T1000 (cell line): ENCODE data around the gene KDR.

Source experiments
- DNase-seq: peaks from one replicate; lab custom pipeline; 2025; ENCODE audit warnings: mixed read lengths; lab: John Stamatoyannopoulos, UW

Gene KDR

DNA sequence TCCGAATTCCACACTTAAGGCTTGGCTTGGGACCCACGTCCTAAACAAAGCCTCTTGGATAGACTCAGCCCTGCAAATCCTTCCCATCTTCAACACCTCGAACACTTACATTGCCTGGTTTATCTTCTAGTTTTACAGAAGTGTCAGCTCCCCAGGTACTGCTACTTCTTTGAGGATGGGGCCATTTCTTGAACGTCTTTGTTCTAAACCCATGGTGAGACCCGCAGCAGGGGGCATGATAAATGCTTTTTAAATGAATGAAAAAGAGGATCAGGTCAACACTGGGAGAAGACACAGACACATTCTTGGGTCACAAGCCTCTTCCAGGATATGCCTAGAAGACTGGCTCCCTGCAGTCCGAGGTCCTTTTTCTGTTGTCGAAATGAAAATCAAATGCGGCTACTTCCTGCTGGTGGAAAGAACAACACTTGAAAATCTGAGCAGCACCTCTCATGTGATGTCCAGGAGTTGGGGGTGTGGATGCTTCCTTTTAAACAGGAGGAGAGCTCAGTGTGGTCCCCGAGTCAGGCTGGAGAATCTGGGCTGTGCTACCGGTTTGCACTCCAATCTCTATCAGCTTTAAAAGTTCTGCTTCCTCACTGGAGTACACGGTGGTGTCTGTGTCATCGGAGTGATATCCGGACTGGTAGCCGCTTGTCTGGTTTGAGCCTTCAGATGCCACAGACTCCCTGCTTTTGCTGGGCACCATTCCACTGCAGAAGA, 45.8 kb downstream of the KDR start:
- DNase-seq = no peak

DNA sequence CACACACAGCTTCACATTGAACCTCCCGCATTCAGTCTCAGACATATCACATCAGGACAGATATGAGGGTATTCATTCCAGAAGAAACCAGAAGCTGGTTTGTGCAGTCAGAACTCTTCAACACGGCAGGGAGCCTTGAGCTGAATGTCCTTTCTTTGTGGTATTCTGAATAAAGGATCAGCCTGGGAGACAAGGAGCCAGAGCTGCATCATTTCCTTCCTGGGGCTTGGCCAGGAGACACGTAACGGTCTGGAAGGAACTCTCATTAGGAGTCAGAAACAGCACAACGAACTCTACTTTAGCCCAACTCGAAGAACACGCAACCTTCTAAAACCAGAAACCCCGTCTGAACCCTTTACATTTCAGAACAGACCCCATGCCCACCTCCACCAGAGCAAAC, 46.4 kb downstream of the KDR start:
- DNase-seq = no peak

DNA sequence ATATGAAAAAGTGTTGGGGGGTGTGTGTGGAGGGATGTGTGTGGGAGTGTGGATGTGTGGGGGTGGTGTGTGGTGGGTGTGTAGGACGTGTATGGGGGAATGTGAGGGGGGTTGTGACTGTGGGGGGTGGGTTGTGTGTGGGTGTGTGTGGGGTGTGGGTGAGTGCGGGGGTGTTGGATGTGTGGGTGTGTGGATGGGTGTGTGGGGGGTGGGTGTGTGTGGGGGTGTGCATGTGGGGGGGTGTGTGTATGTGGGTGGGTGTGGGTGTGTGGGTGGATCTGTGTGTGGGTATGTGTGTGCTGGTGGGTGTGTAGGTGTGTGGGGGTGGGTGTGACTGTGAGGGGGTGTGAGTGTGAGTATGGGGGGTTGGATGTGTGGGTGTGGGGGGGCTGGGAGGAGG, 47.8 kb downstream of the KDR start:
- no peak for DNase-seq

DNA sequence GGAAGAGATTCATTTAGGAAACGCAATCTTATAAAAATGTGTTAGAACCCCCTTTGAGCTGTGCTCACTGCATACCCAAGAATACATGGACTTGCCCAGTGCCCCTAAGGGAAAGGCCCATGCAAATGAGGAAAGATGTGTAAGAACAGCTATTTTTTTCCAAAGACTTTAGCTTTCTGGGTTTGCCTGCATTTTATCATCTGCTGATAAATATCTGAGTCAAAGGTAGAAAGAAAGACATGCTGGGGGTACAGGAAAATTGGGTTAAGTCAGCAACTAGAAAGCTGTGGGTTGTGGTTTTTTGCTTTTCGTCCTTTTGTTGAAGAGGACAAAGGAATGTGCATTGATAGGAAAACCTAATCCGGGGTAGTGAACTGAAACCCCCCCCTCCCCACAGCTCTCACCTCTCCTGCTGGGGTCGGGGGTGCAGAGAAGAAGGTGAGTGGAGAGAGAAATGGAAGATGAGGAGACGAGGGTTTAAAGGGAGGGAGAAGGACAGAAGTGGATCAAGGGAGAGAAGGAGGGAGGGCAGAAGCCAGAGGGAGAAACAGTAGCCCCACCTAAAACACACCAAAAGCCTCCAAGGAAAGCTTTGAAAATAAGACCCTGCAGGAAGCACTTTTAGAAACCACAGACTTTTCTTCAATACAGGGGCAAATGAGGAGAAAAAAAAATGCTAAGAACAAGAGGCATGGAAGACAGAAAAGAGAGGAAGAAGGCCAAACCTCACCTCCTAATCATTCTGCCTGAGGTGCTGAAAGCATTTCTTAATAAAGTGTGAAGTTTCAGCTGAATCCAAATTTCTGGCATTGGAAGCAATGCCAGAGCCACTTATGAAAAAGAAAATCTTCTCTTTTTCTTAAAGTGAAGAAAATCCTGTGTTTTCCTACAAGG, 49.3 kb downstream of the KDR start:
- DNase-seq = no peak

DNA sequence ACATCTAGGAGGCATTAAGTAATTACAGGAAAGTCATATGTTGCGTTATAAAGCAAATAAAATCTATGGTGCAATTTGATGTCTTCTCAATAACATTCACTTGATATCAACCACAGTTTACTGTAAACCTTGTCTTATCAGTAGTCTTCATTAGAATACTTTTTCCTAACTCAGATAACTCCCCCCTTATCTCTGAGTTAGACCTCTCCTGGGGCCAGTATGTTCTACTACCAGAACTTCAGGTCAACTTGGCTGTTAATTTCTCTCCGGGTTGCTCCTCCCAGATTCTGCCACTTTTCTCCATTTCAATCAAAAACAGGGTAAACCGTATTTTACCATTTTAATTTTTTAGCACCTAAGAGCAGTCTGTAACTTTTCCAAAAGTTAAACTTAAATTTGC, 50.0 kb downstream of the KDR start:
- DNase-seq = no peak

DNA sequence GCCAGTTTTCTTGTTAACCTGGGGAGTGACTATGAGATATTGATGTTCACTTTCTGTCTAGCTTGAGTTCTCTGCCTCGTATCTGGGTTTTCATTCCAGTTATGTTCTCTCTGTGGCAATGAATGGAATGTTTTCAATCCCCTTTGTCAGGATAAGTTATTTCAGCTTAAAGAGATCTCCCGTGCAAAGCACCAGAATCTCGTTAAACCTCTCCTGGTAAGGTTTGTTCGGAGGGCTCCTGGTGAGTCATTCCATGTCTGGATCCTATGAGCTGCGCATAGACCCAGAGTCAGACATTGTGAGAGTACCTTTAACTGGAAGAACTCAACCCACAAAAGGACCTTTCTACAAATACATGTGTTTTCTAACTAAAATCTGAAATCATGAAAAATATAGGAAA, 51.0 kb downstream of the KDR start:
- no peak for DNase-seq

DNA sequence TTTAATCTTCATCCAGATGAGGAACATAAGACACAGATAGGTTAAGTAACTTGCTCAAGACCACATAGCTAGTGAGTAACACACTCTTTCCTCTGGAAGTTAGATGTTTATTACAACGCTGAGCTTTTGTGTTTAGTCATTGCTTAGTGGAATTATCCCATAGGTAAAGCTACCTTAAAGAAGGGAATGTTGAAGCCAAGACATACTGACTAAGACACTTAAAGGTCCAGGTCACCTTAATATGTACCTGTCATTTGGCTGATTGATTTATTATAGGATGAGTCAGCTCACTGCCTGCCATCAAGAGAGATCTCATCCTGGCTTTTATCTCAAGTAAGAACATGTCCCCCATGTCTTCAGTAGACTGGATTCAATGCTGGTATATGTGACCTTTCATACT, 53.4 kb downstream of the KDR start:
- no peak for DNase-seq

DNA sequence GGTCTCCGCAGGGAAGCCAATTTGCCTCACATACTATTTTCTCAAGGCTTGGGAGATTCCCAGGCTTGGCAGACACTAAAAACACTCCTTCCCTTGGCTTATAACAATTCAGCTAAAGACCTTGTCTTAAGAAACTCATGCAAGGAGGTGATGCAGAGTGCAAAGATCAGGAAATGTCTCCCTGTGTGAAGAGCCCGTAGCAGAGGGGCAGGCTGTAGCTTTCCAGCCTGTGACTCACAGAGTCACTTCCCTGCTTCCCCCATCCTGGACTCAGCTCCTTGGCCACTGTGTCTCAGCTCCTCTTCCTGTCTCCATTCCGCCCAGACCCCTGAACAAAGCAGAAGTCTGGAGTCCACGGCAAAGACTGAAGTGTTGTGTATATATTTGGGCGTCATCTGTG, 56.1 kb downstream of the KDR start:
- no peak for DNase-seq

DNA sequence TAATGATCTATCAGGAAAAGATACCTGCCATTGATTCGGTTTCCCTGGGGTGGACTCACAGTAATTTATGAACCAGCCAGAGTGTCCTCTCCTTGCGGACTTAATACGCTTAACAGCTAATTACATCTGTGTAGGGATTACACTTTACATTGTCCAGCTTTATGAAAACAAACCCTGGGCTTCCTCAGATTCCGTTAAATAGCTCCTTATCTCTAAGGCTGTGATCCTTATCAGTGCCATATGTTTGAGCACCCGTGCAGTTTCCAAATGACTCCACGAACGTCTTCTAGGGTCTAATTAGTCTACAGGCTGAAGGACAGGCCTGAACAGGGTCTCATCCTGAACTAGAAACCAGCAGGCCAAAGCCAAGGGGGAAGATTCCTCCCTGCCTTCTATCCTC, 56.9 kb downstream of the KDR start:
- DNase-seq = no peak

DNA sequence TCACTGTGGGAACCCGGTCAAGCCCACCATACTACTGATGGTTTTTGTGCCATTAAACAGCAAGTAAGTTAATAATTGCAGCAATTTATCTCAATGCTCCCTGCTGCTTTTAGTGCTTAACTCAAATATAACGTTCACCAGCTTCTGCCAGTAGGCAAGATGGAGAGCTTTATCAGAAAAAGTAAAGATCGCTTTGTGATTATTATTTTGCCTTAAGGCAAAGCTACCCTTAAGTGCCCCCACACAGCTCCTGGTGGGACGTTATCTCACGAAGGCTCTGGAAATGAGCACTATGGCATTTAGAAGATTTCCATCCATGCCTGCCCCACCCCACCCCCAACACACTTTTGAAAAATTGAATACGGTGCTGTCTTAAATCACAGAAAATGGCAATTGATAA, 59.4 kb downstream of the KDR start:
- no peak for DNase-seq

DNA sequence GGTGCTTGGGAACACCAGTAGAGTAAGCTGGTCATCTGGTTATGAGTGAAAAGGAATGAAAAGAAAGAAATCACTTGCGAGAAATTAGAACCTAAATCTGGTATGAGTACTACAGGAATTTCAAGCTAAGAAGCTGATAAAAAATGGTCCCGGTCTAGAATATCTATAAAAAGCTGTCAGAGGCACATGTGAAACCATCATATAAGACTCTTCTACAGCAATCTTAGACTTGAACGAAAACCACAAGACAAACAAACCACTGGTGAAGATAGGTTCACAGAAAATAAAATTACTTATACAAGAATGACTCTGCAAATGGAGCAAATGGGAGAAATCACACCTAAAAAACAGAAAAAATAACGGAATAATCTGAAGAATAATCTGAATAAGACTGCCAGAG, 69.9 kb downstream of the KDR start:
- no peak for DNase-seq

DNA sequence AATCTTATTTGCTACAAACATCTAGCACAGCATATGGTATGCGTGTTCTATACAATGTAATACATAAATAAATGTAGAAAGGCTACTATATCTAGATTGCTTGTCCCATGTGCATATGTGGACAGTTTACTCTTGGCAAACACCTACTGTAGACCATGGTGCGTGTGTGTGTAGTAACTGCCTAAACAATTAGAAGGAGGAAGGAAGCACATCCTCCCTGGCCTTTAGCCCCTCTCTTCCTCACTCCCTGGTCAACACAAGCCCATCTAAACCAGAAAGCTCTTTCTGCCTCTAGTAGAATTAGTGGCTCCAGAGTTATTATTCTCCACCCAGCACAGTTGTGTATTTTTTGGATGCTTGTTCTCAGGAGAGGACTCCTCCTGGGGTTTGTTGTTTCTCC, 73.9 kb downstream of the KDR start:
- DNase-seq = no peak

DNA sequence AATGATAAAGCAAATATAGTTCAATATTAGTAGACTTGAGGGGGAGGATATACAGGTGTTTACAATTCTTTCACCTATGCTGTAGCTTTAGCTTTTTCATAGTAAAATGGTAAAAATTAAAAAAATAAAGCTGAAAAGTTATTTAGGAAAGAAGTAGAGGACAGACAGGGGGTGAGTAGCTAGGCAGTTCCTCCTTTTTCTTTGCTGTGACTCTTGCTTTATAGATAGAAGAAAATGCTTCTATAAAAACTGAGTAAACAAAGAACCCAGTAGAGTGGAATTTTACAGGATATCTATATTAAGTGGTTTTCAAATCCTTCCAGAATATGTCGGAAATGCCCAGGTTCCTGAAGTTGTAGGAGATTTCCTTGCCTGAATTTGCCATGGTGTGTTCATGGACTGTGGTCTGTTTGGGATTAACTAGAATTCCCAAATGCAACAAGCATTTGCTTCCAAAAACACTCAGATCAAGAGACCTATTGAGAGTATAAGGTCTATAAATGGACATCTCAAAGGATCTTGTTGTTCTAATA, 74.9 kb downstream of the KDR start:
- no peak for DNase-seq

DNA sequence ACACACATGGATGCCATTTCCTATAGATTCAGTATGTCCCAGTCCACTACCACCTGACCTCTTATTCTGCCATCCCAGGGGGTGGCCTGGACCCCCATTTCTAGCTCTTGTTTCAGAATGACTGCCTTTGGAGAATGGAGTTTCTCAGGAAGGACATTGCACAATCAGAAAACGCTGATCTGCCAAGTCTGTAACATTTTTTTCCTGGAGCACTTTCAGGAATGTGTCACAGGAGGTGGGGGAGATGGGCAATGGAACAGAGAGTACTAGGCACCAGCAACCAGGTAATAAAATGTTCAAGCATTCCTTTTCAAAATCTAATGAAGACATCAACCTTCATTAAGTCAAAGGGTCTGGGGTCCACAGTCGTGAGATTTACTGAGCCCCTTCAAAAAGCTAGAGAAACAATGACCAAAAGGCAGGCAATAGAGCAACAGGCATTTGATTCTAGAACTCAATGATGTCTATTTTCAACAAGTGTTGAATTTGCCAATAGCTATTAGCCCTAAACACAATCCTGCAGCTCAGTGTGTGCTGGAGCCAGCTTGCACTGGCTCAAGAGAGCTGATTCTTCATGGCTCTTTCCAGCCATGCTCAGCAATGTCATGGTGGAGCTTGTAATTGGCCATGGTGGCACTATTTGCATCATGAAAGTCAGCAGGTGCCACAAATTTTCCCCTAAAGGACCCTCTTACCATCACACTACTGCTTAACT, 87.1 kb downstream of the KDR start:
- DNase-seq = no peak

DNA sequence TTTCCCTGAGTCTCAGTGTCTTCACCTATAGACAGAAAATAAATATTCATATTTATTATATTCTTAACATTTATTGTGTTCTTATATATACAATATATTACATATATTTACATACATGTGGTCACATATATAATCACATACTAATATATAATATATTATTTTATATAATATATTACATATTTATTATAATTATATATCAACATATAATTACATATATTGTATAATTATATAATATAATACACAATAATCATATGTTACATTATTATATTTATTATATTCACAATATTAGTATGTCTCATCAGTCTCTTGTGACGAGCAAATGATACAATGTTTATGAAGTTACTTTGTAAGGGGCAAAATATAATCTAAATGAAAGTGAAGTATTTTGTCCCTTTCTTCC, 87.7 kb downstream of the KDR start:
- DNase-seq = no peak

DNA sequence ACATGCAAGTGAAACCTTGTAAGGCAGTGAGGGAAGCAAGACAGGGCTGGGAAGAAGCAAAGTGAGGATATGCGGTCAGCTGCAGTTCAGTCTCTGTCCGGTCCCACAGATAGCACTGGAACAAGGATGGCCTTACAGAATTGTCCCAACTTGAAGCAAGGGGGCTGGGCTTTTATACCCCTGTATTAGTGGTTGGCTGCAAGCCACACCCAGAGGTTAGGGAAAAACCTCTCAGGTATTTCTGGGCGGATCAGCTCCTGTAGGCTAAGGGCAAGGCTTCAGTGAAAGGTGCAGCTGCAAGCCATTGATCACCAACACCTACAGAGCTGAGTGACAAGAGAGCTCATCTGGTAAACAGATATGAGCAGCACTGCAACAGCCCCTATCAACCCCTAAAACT, 89.0 kb downstream of the KDR start:
- no peak for DNase-seq

DNA sequence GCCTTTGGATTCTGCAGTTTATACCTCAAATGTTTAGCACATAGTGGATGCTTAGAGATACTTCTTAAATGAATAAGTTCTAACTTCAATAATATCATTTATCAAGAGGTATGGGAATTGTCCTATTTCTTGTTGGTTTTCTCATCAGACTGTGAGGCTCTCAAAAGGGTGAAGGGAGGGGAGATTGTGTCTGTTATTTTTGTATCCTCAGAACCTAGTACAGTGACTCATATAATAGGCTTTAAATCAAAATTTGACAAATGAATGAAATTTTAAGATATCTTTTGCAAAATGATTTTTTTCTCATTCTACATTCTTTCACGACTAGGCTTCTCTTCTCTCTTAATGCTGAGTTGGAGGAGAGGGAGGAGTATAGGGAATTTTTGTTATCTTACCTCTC, 89.5 kb downstream of the KDR start:
- no peak for DNase-seq

DNA sequence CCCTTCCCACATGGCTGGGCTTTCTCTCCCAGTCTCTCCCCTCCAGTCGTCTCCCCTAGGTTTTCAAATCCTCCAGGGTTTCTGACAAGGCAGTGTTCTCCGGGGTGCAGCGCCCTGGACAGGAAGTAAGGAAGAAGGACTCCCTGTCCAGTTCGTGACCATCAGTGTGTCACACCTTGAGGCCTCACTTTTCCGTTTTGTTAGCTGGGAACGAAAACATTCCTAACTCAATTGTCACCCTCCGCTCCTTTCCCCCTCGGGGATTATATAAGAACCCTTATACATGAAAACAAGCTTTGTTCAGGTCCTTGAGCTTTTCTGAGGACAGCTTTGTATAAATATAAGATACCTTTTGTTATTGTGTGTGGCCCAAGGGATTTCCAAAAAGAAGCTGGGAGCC, 92.1 kb downstream of the KDR start:
- no peak for DNase-seq

DNA sequence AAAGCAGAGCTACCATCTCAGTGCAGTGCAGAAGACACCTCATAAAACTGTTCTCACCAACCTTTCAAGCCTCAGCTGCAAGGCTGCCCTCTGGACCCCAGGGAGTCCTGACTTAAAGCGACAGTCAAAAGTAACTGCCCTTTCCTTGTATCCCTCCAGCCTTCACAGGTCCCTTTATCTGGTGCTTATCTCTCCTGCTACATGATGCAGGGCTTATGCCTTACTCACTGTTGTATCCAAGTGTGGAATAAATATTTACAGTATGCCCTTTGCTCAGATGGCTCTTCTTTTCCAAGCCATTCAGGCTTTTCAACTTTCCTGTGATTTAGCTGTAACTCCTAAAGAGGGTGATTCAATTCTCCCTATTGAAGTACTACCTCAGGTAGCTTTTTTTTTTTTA, 92.6 kb downstream of the KDR start:
- no peak for DNase-seq

DNA sequence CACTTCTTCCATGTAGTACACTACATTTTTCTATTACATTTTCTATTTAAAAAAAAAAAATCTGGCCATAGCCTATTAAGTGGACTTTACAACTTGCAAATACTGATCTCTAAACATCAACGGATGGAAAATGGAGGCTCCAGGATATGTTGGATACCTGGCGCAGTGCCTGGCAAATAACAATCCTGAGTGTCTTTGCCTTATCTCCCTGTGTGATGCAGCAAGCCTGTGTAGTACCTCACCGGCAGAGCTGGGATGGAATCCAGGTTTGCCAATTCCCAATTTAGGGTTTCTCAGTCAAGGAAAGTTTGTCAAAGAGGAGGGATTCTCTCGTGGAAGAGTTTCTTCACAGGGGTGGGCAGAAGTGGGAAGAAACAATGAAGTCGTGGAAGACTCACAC, 93.2 kb downstream of the KDR start:
- no peak for DNase-seq

DNA sequence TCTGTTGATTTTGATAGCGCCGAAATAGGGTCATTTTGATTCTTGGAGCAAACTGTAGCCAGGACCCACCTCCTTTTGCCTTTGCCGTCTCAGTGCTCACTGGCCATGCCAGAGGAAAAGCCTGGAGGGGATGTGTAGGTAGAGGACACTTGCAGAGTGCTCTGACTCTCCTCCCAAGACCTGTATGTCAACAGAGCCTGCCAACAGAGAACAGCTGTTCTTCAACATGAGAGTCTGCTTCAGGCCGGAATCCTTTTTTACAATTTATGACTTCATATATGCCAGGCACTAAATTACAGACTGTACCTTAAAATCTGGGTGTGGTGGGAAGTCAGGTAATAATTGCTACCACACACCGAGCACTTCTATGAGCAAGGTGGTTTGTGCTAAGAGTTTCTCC, 94.2 kb downstream of the KDR start:
- no peak for DNase-seq

DNA sequence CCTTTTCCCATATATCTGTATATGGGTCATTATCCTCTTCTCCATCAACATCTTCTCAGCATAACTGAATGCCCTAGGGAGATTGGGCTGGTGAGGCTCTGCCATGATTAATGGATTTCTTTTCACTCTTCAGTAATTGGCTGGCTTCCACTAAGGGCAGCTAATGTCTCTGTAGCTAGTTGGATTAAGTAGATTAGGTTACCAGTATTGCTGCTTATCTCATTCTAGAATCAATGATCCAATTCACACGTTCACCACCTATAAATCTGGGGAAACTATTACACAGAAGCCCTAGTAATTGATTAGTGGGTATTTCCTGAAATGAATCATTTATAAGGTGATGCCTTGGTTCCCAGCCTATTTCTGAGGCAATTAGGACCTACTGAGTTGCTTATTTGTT, 94.8 kb downstream of the KDR start:
- no peak for DNase-seq
